Ishikawa (cell line): Measurements from ENCODE around the gene MCM6.

ENCODE experiments used
- CEBPB ChIP-seq: IDR thresholded peaks from 2 replicates; pipeline ENCODE4 v1.6.1; 2012
- CREB1 ChIP-seq: IDR thresholded peaks from 2 replicates; pipeline ENCODE4 v1.6.1; 2012; ENCODE audit warnings: low read depth
- EGR1 ChIP-seq: IDR thresholded peaks from 2 replicates; pipeline ENCODE4 v1.6.1; 2012
- EP300 ChIP-seq: IDR thresholded peaks from 2 replicates; pipeline ENCODE4 v1.6.1; 2012; ENCODE audit warnings: borderline replicate concordance
- FOXM1 ChIP-seq: IDR thresholded peaks from 2 replicates; pipeline ENCODE4 v1.6.1; 2012; ENCODE audit warnings: low read depth, borderline replicate concordance
- NFIC ChIP-seq: IDR thresholded peaks from 2 replicates; pipeline ENCODE4 v1.6.1; 2012
- RAD21 ChIP-seq: IDR thresholded peaks from 2 replicates; pipeline ENCODE4 v1.6.1; 2012; ENCODE audit warnings: low read depth
- REST ChIP-seq: IDR thresholded peaks from 2 replicates; pipeline ENCODE4 v1.6.1; 2012; ENCODE audit warnings: low read depth, mild to moderate bottlenecking
- TAF1 ChIP-seq: IDR thresholded peaks from 2 replicates; pipeline ENCODE4 v1.6.1; 2012; ENCODE audit warnings: low read depth, mild to moderate bottlenecking
- TCF12 ChIP-seq: IDR thresholded peaks from 2 replicates; pipeline ENCODE4 v1.6.1; 2012; ENCODE audit warnings: low read depth
- TEAD4 ChIP-seq: IDR thresholded peaks from 2 replicates; pipeline ENCODE4 v1.6.1; 2012
- USF1 ChIP-seq: IDR thresholded peaks from 2 replicates; pipeline ENCODE4 v1.6.1; 2012
- YY1 ChIP-seq: IDR thresholded peaks from 2 replicates; pipeline ENCODE4 v1.6.1; 2012; ENCODE audit warnings: low read depth
- ZBTB7A ChIP-seq: IDR thresholded peaks from 2 replicates; pipeline ENCODE4 v1.6.1; 2012; ENCODE audit warnings: low read depth
- TF ChIP-seq, protein P1 (sequence below): IDR thresholded peaks from 2 replicates; pipeline ENCODE4 v1.6.1; 2012

MCM6 gene

GRCh38 chr2:135898234-135898786 lies 22.1 kb upstream of the MCM6 start:
- no peak for TF ChIP-seq FOXM1
- no peak for TF ChIP-seq NFIC
- TF ChIP-seq REST: no peak
- no peak for TF ChIP-seq TCF12
- TF ChIP-seq CEBPB: no peak
- TF ChIP-seq EP300: no peak
- TF ChIP-seq RAD21: no peak
- TF ChIP-seq, protein P1, sequence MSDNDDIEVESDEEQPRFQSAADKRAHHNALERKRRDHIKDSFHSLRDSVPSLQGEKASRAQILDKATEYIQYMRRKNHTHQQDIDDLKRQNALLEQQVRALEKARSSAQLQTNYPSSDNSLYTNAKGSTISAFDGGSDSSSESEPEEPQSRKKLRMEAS: no peak
- TF ChIP-seq TEAD4: no peak
- no peak for TF ChIP-seq ZBTB7A
- no peak for TF ChIP-seq CREB1
- TF ChIP-seq USF1: no peak
- no peak for TF ChIP-seq TAF1
- TF ChIP-seq EGR1: no peak
- TF ChIP-seq YY1: no peak

DNA sequence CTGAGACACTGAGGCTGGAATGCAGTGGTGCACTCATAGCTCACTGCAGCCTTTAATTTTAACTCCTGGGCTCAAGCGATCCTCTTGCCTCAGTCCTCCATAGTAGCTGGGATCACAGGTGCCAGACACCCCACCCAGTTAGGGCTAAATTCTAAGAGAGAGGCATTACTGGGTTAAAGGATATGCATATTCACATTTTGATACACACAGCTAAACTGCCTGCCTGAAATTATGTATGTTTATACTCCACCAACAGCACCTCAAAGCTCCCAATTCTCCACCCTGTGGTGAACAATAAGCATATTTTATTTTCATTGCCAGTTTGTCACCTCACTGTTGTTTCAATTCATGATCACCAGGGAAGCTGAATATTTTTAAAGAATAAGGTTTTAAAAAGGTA lies 18.7 kb upstream of the MCM6 start:
- no peak for TF ChIP-seq NFIC
- TF ChIP-seq, protein P1: no peak
- no peak for TF ChIP-seq TAF1
- no peak for TF ChIP-seq USF1
- TF ChIP-seq TEAD4: no peak
- TF ChIP-seq EGR1: no peak

DNA sequence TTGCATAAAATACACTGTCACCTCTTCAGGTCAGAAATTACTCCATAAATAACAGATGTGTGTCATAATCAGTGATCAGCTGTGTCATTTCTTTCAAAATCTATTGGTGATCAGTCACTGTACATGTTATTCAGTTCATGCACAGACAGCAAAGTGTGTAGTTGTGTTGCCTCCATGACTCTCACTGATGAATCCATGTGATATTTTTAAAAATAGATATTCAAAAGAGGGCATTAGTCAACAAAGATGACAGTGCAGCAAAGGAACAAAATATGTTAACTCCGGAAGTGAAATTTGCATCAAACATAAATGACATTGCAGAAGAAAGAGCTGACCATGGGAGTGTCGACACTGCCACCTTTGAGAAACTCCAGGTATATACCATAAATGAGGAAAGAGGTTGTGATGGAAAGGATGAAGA lies 17.1 kb upstream of the MCM6 start:
- TF ChIP-seq REST (no peak), TEAD4 (no peak), USF1 (no peak), RAD21 (no peak), NFIC (no peak), EGR1 (no peak), CREB1 (no peak), TAF1 (no peak), EP300 (no peak)

- TF ChIP-seq CREB1 (no peak), YY1 (no peak), FOXM1 (no peak), RAD21 (no peak), TCF12 (no peak)
- TF ChIP-seq, protein P1: no peak
Observed at GRCh38 chr2:135890835-135891234, 14.6 kb upstream of the MCM6 start.

DNA sequence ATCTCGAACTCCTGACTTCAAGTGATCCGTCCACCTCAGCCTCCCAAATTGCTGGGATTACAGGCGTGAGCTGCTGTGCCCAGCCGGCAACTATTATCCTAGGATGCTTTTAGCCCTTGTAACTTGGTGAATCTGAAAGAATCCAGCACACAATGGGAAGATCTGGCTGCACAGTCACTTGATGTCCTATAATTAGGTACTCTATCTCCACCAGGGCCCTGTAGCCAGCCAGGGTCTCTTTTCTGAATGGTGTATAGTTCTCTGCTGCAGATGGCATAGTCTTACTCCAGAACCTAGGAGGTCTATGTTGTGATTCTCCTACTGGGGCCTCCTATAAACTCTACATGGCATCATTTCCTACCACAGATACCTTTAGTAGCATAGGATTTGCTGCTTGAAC lies 13.9 kb upstream of the MCM6 start:
- no peak for TF ChIP-seq EGR1
- no peak for TF ChIP-seq TAF1
- TF ChIP-seq NFIC: no peak
- no peak for TF ChIP-seq TCF12
- no peak for TF ChIP-seq CREB1
- TF ChIP-seq, protein P1: no peak
- no peak for TF ChIP-seq FOXM1
- no peak for TF ChIP-seq TEAD4
- TF ChIP-seq CEBPB: no peak
- no peak for TF ChIP-seq YY1
- TF ChIP-seq ZBTB7A: no peak
- TF ChIP-seq USF1: no peak
- TF ChIP-seq RAD21: no peak
- no peak for TF ChIP-seq REST
- no peak for TF ChIP-seq EP300
